GM21390 (cell line): ENCODE data around the gene SCTR.
"Not testable (repeated sequence)": the region's sequence is repeated elsewhere in the genome, so short reads cannot be mapped to it uniquely, and the experiment has no call there.

Source experiments
- ATAC-seq: cut with Tn5 transposase; IDR thresholded peaks from one replicate; pipeline ENCODE4 v1.9.1; 2021; ENCODE audit not compliant: unreplicated experiment

Gene SCTR

GRCh38 chr2:119417908-119418307 is 106.4 kb downstream of the SCTR start:
- ATAC-seq = no peak

GRCh38 chr2:119416299-119416923 is 107.9 kb downstream of the SCTR start:
- no peak for ATAC-seq

- ATAC-seq = no peak
These were observed 108.7 kb downstream of the SCTR start for GRCh38 chr2:119415630-119416029.

GRCh38 chr2:119414894-119415293 is 109.4 kb downstream of the SCTR start:
- no peak for ATAC-seq

- ATAC-seq = no peak
These were observed 114.8 kb downstream of the SCTR start for GRCh38 chr2:119409506-119409905.

- no peak for ATAC-seq
These were observed 116.1 kb downstream of the SCTR start for GRCh38 chr2:119408221-119408619.

- ATAC-seq = no peak
These were observed 116.7 kb downstream of the SCTR start for GRCh38 chr2:119407430-119408220.

GRCh38 chr2:119405151-119405550 is 119.1 kb downstream of the SCTR start:
- no peak for ATAC-seq

GRCh38 chr2:119403618-119404017 is 120.7 kb downstream of the SCTR start:
- ATAC-seq = not testable (repeated sequence)

GRCh38 chr2:119402645-119403560 is 121.4 kb downstream of the SCTR start:
- no peak for ATAC-seq

- no peak for ATAC-seq
These were observed 122.2 kb downstream of the SCTR start for GRCh38 chr2:119402106-119402505.

- no peak for ATAC-seq
These were observed 127.1 kb downstream of the SCTR start for GRCh38 chr2:119397196-119397595.

- ATAC-seq = no peak
These were observed 130.1 kb downstream of the SCTR start for GRCh38 chr2:119393971-119394748.
